MG63 (cell line): Measurements from ENCODE around the gene CPA1. TPM values are rescaled to one million over a fixed set of nuclear protein-coding genes. Genes with fewer than 3 reads are reported as not detected.

Experiments used
- DNase-seq: peaks from one replicate; pipeline ENCODE4 v3.0.0-alpha.2; 2020
- H3K27me3 ChIP-seq: fragments of 250-450 bp; sonication (Bioruptor Pico); 2 replicates; pipeline ENCODE4 v1.5.1; 2020; ENCODE audit warnings: mild to moderate bottlenecking, moderate library complexity
- H3K36me3 ChIP-seq: fragments of 250-450 bp; sonication (Bioruptor Pico); 2 replicates; pipeline ENCODE4 v1.5.1; 2020; ENCODE audit warnings: mild to moderate bottlenecking, moderate library complexity
- H3K4me3 ChIP-seq: fragments of 250-450 bp; sonication (Bioruptor Pico); 2 replicates; pipeline ENCODE4 v1.5.1; 2020; ENCODE audit warnings: mild to moderate bottlenecking, moderate library complexity
- H3K9me3 ChIP-seq: fragments of 250-450 bp; sonication (Bioruptor Pico); 2 replicates; pipeline ENCODE4 v1.5.1; 2020; ENCODE audit warnings: mild to moderate bottlenecking, moderate library complexity
- total RNA-seq: library from RNA; depleted of rRNA; stranded (reverse); fragments of >200 nt; shearing (Covaris generic); gene quantifications from 2 replicates; pipeline ENCODE4 v1.2.3, GENCODE V29; 2014; ENCODE audit warnings: low replicate concordance; rRNA removed

Gene CPA1
- not detected in 2 replicates for total RNA-seq

DNA sequence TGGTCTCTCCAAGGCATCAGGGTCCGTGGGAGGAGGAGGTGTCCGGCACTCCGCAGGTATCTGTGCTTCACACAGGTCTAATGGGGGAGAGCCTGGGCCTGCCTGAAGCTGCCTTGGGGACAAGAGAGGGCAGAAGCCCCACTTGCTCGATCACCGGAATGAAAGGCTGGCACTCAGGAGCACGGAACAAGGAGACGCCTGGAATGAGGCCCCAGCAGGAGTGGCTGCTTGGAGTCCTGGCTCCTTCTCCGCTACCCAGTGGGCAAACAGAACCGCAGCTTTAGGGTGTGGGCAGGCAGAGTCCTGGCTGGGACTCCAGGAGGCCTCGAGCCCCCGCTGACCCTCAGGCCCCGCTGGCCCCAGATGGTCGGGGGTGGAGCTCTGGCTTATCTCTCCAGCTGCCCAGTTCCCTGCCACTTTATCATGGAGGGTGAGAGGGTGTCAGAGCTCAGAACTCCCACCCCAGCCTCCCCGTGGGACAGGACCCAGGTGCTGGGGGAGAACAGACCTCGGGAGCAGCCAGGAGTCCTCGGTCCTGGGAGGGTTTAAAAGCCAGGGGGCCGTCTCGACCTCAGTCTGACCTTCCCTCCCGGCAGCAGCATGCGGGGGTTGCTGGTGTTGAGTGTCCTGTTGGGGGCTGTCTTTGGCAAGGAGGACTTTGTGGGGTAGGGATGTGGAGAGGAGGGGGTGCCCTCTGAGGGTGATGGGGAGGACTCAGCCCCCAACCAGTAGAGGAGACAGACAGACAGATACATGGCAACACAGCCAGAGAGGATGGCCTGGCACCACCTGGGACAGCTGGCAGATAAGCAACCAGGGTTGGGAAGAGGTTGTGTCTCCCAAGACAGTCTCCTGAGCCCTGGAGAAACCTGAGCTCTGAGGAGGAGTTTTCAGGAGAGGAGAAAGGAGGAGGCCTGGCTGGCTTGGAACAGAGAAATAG, at the start of gene CPA1:
TSS of gene CPA1 (plus strand) at position 574 of the 940 bp plus-strand sequence. CDS start at position 601, 27 bp downstream.
- DNase-seq = no peak
- Histone ChIP-seq H3K9me3 (no peaks in the 10 kb centered on the region), H3K36me3 (no peaks in the 10 kb centered on the region), H3K27me3 (no peaks in the 10 kb centered on the region), H3K4me3 (no peak within 1 kb of the TSS)

DNA sequence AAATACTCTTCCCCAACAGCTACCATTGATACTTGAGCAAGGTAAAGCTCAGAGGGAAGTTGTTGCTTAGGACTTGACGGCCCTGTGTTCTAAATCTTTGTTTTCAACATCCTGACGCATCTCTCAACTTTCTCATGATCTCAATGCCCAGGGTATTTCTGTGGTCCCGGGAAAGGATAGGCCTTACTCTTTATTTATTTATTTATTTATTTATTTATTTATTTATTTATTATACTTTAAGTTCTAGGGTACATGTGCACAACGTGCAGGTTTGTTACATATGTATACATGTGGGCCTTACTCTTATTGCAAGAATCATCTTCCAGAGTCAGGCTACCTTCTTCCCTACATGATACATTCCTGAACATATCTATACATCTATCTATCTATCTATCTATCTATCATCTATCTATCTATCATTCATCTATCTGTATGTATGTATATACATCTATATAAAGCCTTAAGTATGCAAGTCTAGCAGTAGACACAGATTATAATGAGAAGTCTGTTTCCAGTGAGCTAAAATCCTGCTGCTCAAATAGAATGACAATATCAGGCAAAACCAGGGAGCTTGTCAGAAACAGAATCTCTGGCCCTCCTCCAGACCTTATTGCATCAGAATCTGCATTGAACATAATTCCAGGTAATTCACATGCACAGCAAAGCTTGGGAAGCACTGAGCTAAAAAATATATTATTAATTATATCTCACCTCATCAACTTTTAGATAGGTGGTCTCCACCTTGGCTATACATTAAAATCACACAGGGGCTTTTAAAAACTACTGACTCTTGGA, 47.8 kb upstream of the CPA1 start:
- Histone ChIP-seq H3K27me3 (no peaks in the 10 kb centered on the region), H3K36me3 (no peaks in the 10 kb centered on the region), H3K9me3 (no peaks in the 10 kb centered on the region), H3K4me3 (no peak overlapping the region)
- no peak for DNase-seq

GRCh38 chr7:130333832-130334231, 46.5 kb upstream of the CPA1 start:
- Histone ChIP-seq H3K36me3 (no peaks in the 10 kb centered on the region), H3K27me3 (no peaks in the 10 kb centered on the region), H3K9me3 (no peaks in the 10 kb centered on the region), H3K4me3 (no peak overlapping the region)
- DNase-seq = no peak

DNA sequence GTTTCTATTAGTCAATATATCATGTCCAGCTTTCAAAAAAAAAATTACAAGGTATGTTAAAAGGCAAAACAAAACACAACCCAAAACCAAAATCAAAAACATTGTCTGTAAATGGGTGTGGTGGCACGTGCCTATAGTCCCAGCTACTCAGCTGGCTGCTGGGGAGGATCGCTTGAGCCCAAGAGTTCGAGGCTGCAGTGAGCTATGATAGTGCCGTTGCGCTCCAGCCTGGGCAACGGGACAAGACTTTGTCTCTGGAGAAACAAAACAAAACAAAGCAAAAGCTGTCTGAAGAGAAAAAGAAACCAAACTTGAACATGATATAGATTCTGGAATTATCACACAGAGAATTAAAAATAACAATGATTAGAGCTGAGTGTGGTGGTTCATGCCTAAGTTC, 46.0 kb upstream of the CPA1 start:
- DNase-seq = no peak
- H3K9me3 ChIP-seq = no peaks in the 10 kb centered on the region
- H3K27me3 ChIP-seq = no peaks in the 10 kb centered on the region
- no peak overlapping the region for H3K4me3 ChIP-seq
- H3K36me3 ChIP-seq = no peaks in the 10 kb centered on the region

GRCh38 chr7:130337410-130337971, 42.8 kb upstream of the CPA1 start:
- Histone ChIP-seq H3K36me3 (no peaks in the 10 kb centered on the region), H3K4me3 (no peak overlapping the region), H3K9me3 (no peaks in the 10 kb centered on the region), H3K27me3 (no peaks in the 10 kb centered on the region)
- DNase-seq = no peak

DNA sequence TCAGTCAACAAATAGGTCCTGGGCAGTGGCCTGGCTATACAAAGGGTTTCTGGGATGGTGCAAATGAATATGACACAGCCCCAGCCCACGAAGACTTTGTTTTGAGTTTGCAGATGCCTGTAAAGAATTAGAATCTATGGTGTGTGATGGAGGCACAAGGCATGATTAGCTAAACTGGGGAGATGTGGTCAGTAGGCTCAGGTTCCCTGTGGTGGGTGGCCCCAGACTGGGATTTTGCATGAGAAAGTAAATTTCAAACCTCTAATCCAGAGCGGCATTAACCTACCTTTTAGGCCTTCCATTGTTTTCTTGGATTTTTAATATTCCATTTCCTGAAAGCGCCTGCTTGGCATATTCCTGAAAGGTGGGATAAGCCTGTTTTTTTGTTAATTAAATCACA, 42.1 kb upstream of the CPA1 start:
- Histone ChIP-seq H3K4me3 (no peak overlapping the region), H3K27me3 (no peaks in the 10 kb centered on the region), H3K36me3 (no peaks in the 10 kb centered on the region), H3K9me3 (no peaks in the 10 kb centered on the region)
- no peak for DNase-seq

DNA sequence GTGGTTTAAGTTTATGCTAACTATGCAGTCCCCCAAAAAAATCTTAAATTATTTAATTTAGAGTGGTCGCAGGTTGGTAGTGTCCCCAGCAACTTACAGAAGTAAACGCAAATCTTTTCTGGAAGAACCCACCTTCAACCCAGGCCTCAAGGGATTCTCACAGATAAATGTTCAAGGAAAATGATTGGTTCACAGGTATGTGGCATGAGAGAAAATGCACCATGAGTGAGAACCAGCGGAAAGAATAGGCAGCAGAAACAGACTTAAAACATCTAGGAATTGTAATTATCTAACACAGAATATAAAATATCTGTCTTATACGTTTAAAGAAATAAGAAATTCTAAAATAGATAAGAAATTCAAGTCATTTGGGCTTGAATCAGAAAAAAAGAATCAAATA, 38.4 kb upstream of the CPA1 start:
- Histone ChIP-seq H3K36me3 (no peaks in the 10 kb centered on the region), H3K27me3 (no peaks in the 10 kb centered on the region), H3K4me3 (no peak overlapping the region), H3K9me3 (no peaks in the 10 kb centered on the region)
- DNase-seq = no peak

DNA sequence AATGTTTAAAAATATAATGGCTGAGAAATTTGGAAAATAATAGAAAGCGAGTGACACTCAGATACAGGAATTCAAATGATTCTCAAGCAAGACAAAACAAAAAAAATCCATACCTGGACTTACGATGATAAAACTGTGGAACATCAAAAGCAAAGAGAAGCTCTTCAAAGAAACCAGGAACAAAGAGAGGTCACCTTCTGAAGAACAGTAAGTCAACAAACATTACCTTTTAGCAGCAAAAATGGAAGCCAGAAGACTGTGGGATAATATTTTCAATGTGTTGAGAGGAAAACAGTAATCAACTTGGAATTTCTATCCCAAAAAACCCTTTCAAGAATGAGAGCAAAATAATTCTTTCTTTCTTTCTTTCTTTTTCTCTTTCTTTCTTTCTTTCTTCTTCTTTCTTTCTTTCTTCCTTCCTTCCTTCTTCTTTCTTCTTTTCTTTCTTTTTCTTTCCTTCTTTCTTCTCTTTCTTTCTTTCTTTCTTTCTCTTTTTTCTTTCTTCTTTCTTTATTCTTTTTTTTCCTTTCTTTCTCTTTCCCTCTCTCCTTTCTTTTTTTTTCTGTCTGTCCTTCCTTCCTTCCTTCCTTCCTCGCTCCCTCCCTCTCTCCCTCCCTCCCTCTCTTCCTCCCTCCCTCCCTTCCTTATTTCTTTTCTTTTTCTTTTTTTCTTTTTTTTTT, 37.5 kb upstream of the CPA1 start:
- no peak for DNase-seq
- no peaks in the 10 kb centered on the region for H3K9me3 ChIP-seq
- no peaks in the 10 kb centered on the region for H3K36me3 ChIP-seq
- no peaks in the 10 kb centered on the region for H3K27me3 ChIP-seq
- no peak overlapping the region for H3K4me3 ChIP-seq

- Histone ChIP-seq H3K4me3 (no peak within 1 kb of the TSS), H3K36me3 (no peaks in the 10 kb centered on the region), H3K9me3 (no peaks in the 10 kb centered on the region), H3K27me3 (no peaks in the 10 kb centered on the region)
- DNase-seq = no peak
Observed at GRCh38 chr7:130344271-130344866, 35.9 kb upstream of the CPA1 start, which contains the start of gene CPA5. TSS of gene CPA5 (plus strand) at chr7:130344816. CDS start at chr7:130346486, 1,670 bp downstream.

DNA sequence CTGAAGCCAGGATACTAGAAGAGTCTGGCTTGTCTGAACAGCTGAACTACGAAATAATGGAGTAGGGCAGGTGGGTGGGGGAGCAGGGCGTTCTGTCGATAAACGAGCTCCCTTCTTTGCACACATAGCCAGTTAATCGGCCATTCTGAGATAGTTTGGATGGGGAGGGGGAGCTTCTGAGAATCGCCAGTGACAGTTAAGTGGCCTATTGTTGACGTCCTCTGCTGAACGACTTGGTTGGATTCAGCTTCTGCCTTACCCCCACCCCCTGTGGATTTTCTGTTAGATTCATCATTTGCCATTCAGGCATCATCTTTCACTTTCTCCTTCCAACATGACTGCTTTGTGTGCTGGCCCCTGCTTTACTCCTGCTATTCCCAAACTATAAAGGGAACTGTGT, 35.2 kb upstream of the CPA1 start:
- H3K9me3 ChIP-seq = no peaks in the 10 kb centered on the region
- no peak overlapping the region for H3K4me3 ChIP-seq
- H3K36me3 ChIP-seq = no peaks in the 10 kb centered on the region
- no peaks in the 10 kb centered on the region for H3K27me3 ChIP-seq
- no peak for DNase-seq

DNA sequence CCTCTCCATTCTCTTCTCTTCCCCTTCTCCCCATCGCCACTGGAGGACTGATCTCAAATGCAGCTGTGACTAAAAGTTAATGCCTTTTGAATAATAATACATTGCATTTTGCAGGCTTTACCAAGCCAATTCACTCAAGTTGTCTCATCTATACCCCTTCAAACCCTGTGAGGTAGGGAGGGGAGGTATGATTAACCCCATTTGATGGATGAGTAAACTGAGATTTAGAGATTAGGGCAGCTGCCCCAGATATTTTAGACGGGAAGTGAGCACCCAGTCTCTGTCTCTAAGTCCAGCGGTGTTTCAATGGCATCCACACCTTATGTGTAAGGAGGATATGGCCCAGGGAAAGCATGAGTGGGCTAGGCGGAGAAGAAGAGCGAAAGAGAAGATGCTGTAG, 34.6 kb upstream of the CPA1 start:
- no peaks in the 10 kb centered on the region for H3K27me3 ChIP-seq

DNA sequence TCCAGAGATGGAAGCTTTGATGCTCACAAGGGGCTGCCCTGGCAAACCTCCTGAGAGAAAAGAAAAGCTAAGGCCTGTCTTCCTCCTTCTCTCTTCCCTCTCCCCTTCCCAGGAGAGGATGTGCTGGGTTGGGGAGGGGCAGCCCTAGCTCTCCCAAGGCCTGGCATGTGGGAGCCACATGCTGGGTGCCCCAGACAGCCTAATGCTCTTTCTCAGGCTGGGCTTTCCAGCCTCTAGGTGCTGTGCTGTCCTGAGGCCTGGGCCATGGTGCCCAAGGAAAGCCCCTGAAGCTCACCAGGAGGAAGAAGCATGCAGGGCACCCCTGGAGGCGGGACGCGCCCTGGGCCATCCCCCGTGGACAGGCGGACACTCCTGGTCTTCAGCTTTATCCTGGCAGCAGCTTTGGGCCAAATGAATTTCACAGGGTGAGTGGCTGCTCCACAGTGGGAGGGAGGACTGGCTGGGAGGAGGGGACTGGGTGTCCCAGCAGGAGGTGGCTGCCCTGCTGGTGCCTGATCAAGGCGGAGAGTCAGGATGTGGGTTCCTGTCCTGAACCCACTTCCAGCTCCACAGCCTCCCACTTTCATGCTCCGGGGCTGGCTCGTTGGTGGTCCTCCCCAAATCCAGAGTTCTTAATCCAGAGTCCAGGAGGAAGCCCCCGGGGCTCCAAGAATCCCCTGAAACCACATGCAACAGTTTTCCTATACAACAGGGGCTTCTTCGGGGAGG, 34.0 kb upstream of the CPA1 start:
- no peak overlapping the region for H3K4me3 ChIP-seq
- H3K9me3 ChIP-seq = no peaks in the 10 kb centered on the region
- H3K36me3 ChIP-seq = no peaks in the 10 kb centered on the region
- DNase-seq = no peak
- no peaks in the 10 kb centered on the region for H3K27me3 ChIP-seq

More for the DNA sequence above, 34.6 kb upstream of the CPA1 start:
- H3K4me3 ChIP-seq = no peak overlapping the region
- no peaks in the 10 kb centered on the region for H3K36me3 ChIP-seq
- DNase-seq = no peak
- H3K9me3 ChIP-seq = no peaks in the 10 kb centered on the region

DNA sequence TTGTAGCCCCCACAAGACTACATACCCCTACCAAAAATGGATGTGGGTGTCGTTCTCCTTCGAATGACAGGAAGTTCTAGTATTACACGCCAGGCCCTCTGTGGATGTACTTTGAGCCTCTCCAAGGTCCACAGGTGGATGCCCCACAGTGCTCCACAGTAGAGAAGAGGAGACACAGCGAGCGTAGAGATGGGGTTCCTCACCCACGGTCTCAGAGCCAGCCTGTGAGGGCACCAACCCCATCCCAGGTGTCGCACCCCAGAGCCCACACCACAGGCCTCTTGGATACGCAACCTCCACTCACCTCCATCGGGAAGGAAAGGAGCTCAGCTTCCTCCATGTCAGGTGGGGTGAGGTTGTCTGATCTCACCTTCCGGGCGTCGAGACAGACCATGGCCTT, 33.4 kb upstream of the CPA1 start:
- DNase-seq = no peak
- H3K4me3 ChIP-seq = no peak overlapping the region
- no peaks in the 10 kb centered on the region for H3K36me3 ChIP-seq
- no peaks in the 10 kb centered on the region for H3K9me3 ChIP-seq
- H3K27me3 ChIP-seq = no peaks in the 10 kb centered on the region

GRCh38 chr7:130349911-130350782, 30.1 kb upstream of the CPA1 start:
- DNase-seq = no peak

More at GRCh38 chr7:130349911-130350782, 30.1 kb upstream of the CPA1 start:
- H3K36me3 ChIP-seq = no peaks in the 10 kb centered on the region
- no peak overlapping the region for H3K4me3 ChIP-seq
- H3K27me3 ChIP-seq = no peaks in the 10 kb centered on the region
- H3K9me3 ChIP-seq = no peaks in the 10 kb centered on the region
